Mammary epithelial cell (primary cell): ENCODE results near the gene CDIPT.

ENCODE experiments used
- CTCF ChIP-seq, 2 donors: IDR thresholded peaks in 1 of 2; conservative IDR thresholded peaks in 1 of 2; 2 replicates each; pipeline ENCODE4 v1.5.1; 2011 to 2012; ENCODE audit warnings: inconsistent platforms in 2 of 2, low read length in 2 of 2, mild to moderate bottlenecking in 2 of 2, control low read depth in 1 of 2, low read depth in 1 of 2; ENCODE audit not compliant: insufficient read depth in 1 of 2; ENCODE audit errors: extremely low read depth in 1 of 2
- EZH2 ChIP-seq: IDR thresholded peaks from 2 replicates; pipeline ENCODE4 v1.6.1; 2012; ENCODE audit warnings: low read length, inconsistent platforms, borderline replicate concordance

GRCh38 chr16:29892458-29892813 is 29.4 kb upstream of the CDIPT start:
- no peak for TF ChIP-seq CTCF (conservative IDR thresholded peaks at IDR 0.05 in 1 of 2, IDR thresholded peaks at IDR 0.05 in 1 of 2; ENCODE audit: extremely low read depth in 1 of 2, insufficient read depth in 1 of 2, low read depth in 1 of 2, low read length in 2 of 2)
- no peak for TF ChIP-seq EZH2
